ENCODE measurements around the gene HBG1.

HBG1 gene

GRCh38 chr11:5226732-5227310, 22.8 kb downstream of the HBG1 start, which contains the start of gene HBB:
HBB (minus strand) TSS chr11:5227071; CDS start chr11:5227021, 50 bp downstream.
- TF ChIP-seq, protein P1, sequence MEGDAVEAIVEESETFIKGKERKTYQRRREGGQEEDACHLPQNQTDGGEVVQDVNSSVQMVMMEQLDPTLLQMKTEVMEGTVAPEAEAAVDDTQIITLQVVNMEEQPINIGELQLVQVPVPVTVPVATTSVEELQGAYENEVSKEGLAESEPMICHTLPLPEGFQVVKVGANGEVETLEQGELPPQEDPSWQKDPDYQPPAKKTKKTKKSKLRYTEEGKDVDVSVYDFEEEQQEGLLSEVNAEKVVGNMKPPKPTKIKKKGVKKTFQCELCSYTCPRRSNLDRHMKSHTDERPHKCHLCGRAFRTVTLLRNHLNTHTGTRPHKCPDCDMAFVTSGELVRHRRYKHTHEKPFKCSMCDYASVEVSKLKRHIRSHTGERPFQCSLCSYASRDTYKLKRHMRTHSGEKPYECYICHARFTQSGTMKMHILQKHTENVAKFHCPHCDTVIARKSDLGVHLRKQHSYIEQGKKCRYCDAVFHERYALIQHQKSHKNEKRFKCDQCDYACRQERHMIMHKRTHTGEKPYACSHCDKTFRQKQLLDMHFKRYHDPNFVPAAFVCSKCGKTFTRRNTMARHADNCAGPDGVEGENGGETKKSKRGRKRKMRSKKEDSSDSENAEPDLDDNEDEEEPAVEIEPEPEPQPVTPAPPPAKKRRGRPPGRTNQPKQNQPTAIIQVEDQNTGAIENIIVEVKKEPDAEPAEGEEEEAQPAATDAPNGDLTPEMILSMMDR (conservative IDR thresholded peaks at IDR 0.05; ENCODE audit: low read depth, low read length) = no peak

DNA sequence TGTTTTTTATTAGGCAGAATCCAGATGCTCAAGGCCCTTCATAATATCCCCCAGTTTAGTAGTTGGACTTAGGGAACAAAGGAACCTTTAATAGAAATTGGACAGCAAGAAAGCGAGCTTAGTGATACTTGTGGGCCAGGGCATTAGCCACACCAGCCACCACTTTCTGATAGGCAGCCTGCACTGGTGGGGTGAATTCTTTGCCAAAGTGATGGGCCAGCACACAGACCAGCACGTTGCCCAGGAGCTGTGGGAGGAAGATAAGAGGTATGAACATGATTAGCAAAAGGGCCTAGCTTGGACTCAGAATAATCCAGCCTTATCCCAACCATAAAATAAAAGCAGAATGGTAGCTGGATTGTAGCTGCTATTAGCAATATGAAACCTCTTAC, 24.2 kb downstream of the HBG1 start:
- H3K4me3 ChIP-seq (ENCODE audit: low read depth, low read length) = no peak overlapping the region
- DNase-seq (ENCODE audit: low read depth) = no peak
- TF ChIP-seq, protein P1 (conservative IDR thresholded peaks at IDR 0.05; ENCODE audit: low read depth, low read length) = no peak

More at GRCh38 chr11:5226732-5227310, 22.8 kb downstream of the HBG1 start, which contains the start of gene HBB:
- no peak within 1 kb of the TSS for H3K4me3 ChIP-seq (ENCODE audit: low read depth, low read length)
- DNase-seq (ENCODE audit: low read depth) = no peak

- no peak overlapping the region for H3K4me3 ChIP-seq (ENCODE audit: low read depth, low read length)
- no peak for DNase-seq (ENCODE audit: low read depth)
- TF ChIP-seq, protein P1 (conservative IDR thresholded peaks at IDR 0.05; ENCODE audit: low read depth, low read length) = no peak
Observed at GRCh38 chr11:5224538-5225479, 24.8 kb downstream of the HBG1 start.

DNA sequence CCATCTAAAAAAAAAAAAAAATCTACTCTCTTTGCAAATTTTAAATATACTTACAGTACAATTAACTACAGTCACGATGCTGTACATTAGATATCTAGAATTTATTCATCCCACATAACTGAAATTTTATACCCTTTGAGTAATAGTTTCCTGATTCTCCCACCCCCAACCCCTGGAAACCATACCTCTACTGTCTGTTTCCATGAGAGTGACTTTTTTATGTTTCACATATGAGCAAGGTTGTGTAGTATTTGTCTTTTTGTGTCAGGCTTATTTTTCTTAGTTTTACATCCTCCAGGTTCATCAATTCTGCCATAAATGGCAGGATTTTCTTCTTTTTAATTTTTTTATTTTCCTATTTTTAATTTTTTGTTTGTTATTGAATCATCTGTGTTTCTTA, 26.0 kb downstream of the HBG1 start:
- H3K4me3 ChIP-seq (ENCODE audit: low read depth, low read length) = no peak overlapping the region
- DNase-seq (ENCODE audit: low read depth) = no peak
- TF ChIP-seq, protein P1 (conservative IDR thresholded peaks at IDR 0.05; ENCODE audit: low read depth, low read length) = no peak

DNA sequence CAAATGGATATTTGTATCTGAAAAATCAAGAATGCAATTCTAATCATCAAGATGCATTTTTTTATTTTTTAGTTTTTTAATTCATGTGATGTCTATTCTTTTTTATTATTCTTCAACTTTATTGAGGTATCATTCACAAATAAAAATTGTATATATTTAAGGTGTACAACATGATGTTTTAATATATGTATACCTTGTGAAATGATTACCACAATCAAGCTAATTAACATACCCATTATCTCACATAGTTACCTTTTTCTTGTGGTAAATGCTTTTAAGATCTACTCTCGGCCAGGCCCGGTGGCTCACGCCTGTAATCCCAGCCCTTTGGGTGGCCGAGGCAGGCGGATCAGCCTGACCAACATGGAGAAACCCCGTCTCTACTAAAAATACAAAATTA, 26.5 kb downstream of the HBG1 start:
- TF ChIP-seq, protein P1 (conservative IDR thresholded peaks at IDR 0.05; ENCODE audit: low read depth, low read length) = no peak
- no peak for DNase-seq (ENCODE audit: low read depth)
- H3K4me3 ChIP-seq (ENCODE audit: low read depth, low read length) = no peak overlapping the region

DNA sequence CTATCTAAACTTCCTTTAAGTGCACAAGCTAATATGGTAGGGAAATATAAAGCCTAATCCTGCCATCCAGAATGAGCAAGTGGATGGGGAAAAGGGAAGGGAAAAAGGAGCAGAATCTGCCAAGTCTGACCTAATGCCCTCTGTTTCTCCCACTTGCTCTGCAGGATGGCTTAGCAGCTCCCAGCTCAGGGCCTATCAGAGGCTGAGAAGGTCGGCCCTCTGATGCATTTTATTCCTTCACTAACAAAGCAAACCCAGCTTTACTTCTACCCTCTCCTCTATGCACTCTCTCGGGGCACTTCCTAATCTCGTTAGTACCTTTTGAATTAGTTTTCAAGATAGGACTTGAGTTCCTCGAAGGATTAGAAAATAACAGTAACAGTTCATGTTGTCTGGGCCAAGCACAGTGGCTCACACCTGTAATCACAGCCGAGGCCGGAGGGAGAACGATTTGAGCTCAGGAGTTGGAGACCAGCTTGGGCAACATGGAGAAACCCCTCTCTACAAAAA, 39.2 kb downstream of the HBG1 start:
- no peak for DNase-seq (ENCODE audit: low read depth)
- H3K4me3 ChIP-seq (ENCODE audit: low read depth, low read length) = no peak overlapping the region
- TF ChIP-seq, protein P1 (conservative IDR thresholded peaks at IDR 0.05; ENCODE audit: low read depth, low read length) = no peak

Measured in choroid plexus epithelial cell (primary cell).